Measurements from ENCODE around the gene CEP44. TPM values are rescaled to one million over a fixed set of nuclear protein-coding genes. Genes with fewer than 3 reads are reported as not detected.
"Not testable (repeated sequence)": the region's sequence is repeated elsewhere in the genome, so short reads cannot be mapped to it uniquely, and the experiment has no call there.

The CEP44 gene
- total RNA-seq, 1 donor from 2014 or later = 7.9 TPM

- no peak for DNase-seq (ENCODE audit: low spot score)
Observed at GRCh38 chr4:174320494-174321199, 36.9 kb downstream of the CEP44 start.

- DNase-seq (ENCODE audit: low spot score) = no peak
Observed at GRCh38 chr4:174324236-174324635, 40.5 kb downstream of the CEP44 start.

DNA sequence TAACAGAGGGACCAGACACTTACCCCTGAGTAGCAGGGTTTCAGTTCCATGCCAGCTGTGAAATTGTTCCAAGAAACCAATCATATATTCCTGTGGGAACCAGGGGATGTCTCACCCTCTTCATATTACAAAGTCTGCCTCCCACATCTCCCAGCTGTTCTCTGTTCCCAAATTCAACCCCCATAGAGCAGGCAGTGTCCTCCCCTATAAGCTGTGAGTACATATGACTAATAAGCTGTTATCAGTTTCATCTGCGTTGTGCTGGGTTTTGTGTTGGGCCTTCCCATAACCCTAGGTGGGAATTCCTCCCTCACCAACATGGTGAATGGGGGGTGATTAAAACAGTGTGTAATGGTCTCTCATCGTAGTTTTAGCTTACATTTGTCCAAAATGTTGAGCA is 41.0 kb downstream of the CEP44 start:
- DNase-seq (ENCODE audit: low spot score) = no peak

DNA sequence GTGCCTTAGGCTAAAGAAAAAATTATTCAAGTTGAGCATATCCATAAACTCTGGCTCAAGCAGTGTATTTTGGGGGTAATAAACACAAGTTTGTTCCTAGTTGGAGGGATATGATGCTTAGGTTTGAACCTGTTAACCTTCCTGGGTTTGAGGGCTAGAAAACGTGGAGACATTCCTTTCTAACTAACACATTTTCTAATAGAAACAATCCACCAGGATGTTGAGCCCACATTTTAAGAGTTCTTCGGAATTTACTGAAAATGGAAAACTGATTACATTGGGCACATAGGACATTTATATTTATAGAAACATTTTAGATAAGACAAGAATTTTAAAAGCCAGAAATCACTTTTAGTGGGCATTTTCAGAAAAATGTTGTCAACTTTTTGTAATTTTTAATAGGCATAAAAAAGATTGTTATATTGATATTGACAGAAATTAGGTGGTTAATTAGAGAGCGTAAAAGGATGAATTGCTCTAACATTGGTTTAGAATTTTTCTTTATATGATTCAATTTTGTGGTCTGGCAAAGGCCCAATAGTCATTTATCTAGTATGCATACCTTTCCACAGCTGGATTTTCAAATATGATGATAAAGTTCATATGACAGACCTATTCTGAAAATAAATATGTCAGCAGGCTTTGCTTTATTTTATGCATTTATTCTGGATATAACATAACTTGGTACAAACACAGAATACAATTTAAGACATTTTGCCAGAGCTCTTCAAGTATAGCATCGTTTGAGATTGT is 49.2 kb downstream of the CEP44 start:
- no peak for DNase-seq (ENCODE audit: low spot score)

- no peak for DNase-seq (ENCODE audit: low spot score)
Observed at GRCh38 chr4:174334628-174335027, 50.9 kb downstream of the CEP44 start.

- DNase-seq (ENCODE audit: low spot score) = no peak
Observed at GRCh38 chr4:174340714-174341113, 57.0 kb downstream of the CEP44 start.

DNA sequence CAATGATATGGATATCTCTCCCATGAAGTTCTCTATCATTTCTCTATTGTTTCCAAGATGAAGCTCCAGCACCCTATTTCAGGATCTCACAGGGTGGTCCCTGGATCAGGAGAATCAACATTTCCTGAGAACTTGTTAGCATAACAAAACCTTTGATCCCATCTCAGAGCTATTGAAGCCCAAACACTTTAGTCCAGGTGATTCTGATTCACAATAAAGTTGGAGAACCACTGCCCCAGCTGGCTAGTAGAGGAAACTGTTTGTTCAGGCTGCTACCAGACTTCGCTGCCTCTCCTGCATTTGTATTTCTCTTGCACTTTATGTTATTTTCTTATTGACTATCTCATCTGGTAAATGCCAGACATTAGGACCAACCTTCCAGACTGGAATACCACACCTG is 65.4 kb downstream of the CEP44 start:
- DNase-seq (ENCODE audit: low spot score) = no peak

- no peak for DNase-seq (ENCODE audit: low spot score)
Observed at GRCh38 chr4:174352061-174352819, 68.5 kb downstream of the CEP44 start.

GRCh38 chr4:174357321-174357720 is 73.6 kb downstream of the CEP44 start:
- DNase-seq (ENCODE audit: low spot score) = no peak

GRCh38 chr4:174358410-174358809 is 74.7 kb downstream of the CEP44 start:
- DNase-seq (ENCODE audit: low spot score) = no peak

DNA sequence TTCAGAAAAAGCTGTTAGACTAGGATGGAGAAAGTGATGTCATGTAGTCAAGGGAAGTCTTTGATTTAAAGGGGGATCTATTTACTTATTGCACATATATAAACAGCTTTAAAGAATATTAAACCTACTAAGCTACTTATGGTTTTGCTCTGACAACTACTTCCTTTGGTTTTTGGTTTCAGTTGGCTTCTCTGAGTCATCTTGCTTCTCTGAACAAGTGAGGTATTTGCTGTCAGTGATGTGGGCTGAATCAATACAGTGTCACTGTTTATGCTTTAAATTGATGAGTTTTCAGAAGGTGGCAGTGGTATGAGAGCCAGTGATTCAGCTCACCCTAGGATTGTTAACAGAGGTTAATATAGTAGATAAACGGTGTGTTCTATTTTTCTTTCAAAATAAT is 75.1 kb downstream of the CEP44 start:
- no peak for DNase-seq (ENCODE audit: low spot score)

DNA sequence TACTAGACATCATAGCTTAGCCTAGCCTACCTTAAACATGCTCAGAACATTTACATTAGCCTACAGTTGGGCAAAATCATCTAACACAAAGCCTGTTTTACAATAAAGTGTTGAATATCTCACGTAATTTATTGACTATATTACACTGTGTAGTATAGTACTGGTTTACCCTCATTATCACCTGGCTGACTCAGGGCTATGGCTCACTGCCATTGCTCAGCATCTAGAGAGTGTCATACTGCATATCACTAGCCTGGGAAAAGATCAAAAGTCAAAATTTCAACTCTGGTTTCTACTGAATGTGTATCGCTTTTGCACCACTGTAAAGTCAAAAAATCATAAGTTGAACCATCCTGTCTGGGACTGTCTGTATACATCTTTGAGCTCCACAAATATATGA is 78.6 kb downstream of the CEP44 start:
- no peak for DNase-seq (ENCODE audit: low spot score)

DNA sequence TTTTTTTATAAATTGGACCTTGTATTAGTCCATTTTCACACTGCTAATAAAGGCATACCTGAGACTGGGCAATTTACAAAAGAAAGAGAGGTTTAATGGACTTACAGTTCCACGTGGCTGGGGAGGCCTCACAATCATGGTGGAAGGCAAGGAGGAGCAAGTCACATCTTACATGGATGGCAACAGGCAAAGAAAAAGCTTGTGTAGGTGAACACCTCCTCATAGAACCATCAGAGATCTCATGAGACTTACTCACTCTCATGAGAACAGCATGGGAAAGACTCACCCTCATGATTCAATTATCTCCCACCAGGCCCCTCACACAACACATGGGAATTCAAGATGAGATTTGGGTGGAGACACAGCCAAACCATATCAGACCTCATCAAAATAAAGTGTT is 80.1 kb downstream of the CEP44 start:
- not testable (repeated sequence) for DNase-seq (ENCODE audit: low spot score)

- DNase-seq (ENCODE audit: low spot score) = no peak
Observed at GRCh38 chr4:174365018-174365587, 81.4 kb downstream of the CEP44 start.

- DNase-seq (ENCODE audit: low spot score) = no peak
Observed at GRCh38 chr4:174369985-174370384, 86.3 kb downstream of the CEP44 start.

GRCh38 chr4:174373821-174374220 is 90.1 kb downstream of the CEP44 start:
- DNase-seq (ENCODE audit: low spot score) = no peak

GRCh38 chr4:174375422-174375821 is 91.7 kb downstream of the CEP44 start:
- DNase-seq (ENCODE audit: low spot score) = no peak

DNA sequence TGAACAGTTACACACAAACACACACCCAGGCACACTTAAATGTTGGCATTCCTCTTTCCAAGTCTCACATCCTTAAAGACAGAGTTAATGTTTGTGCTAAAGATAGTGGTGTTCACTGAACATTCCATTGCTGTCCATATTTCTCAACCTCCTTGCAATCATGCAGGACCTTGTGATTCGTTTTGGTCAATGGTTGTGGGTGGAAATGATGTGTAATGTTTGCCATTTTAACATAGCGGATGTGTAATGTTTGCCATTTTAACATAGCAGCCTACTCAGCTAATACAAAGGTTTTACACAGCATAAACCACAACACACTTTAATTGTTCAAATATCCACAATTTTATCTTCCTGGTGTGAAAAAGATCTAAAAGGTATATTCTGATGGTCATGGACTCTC is 93.9 kb downstream of the CEP44 start:
- no peak for DNase-seq (ENCODE audit: low spot score)

DNA sequence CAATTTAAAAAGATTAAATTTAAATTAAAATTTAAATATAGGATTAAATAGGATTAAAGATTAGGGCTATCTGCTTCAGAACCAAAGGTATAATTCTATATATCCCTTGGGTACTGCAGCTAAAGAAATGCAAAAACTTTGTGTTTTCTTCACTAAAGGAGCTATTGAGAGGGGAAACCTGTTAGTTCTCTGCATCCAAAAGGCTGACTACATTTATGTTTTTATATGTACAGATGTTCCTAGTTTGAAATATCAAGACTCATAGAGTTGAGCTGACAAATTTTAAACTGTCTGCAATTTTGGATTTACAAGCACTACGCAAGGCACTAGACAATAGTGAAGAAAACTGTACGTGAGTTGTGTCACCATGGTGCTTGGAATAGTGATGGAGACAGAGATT is 95.2 kb downstream of the CEP44 start:
- DNase-seq (ENCODE audit: low spot score) = no peak

DNA sequence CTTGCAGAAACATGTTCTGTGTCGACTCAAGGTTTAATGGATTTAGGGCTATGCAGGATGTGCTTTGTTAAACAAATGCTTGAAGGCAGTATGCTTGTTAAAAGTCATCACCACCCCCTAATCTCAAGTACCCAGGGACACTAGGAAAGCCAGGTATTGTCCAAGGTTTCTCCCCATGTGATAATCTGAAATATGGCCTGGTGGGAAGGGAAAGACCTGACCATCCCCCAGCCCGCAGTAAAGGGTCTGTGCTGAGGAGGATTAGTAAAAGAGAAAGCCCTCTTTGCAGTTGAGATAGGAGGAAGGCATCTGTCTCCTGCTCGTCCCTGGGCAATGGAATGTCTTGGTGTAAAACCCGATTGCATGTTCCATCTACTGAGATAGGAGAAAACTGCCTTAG is 96.5 kb downstream of the CEP44 start:
- DNase-seq (ENCODE audit: low spot score) = not testable (repeated sequence)

- DNase-seq (ENCODE audit: low spot score) = no peak
Observed at GRCh38 chr4:174380699-174381439, 97.2 kb downstream of the CEP44 start.

Measured in mesenteric fat pad (tissue), 1 donor.